Breast epithelium (tissue), 3 donors: Measurements from ENCODE around the gene MACROD2.

Experiments
- POLR2A ChIP-seq: fragments of 450-650 bp; IDR thresholded peaks from one replicate; pipeline ENCODE4 v1.6.1; 2016; ENCODE audit warnings: antibody characterized with exemption, mild to moderate bottlenecking, moderate library complexity
- TF ChIP-seq, protein P1 (sequence below), 3 donors: fragments of 450-650 bp; IDR thresholded peaks; one replicate each; pipeline ENCODE4 v1.5.1; 2016 to 2017; ENCODE audit warnings: antibody characterized with exemption in 3 of 3, mild to moderate bottlenecking in 3 of 3, moderate library complexity in 3 of 3

DNA sequence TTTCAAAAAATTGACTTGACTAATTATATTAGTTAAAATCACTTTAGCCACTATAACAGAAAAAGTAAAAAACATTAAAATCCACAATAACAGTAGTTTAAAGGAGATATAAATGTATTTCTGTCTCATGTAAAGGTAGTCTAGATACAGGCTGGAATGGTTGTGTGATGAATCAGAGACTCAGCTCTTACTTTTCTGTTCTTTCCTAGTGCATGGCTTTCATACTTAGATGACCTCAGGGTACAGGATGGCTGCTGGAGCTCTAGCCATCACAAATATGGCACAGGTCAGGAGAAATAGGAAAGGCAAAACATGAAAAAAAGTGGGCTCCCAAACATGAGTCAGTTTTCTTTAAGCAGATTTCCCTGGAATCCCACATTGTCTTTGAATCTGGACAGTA is 499.8 kb downstream of the MACROD2 start:
- TF ChIP-seq, protein P1, sequence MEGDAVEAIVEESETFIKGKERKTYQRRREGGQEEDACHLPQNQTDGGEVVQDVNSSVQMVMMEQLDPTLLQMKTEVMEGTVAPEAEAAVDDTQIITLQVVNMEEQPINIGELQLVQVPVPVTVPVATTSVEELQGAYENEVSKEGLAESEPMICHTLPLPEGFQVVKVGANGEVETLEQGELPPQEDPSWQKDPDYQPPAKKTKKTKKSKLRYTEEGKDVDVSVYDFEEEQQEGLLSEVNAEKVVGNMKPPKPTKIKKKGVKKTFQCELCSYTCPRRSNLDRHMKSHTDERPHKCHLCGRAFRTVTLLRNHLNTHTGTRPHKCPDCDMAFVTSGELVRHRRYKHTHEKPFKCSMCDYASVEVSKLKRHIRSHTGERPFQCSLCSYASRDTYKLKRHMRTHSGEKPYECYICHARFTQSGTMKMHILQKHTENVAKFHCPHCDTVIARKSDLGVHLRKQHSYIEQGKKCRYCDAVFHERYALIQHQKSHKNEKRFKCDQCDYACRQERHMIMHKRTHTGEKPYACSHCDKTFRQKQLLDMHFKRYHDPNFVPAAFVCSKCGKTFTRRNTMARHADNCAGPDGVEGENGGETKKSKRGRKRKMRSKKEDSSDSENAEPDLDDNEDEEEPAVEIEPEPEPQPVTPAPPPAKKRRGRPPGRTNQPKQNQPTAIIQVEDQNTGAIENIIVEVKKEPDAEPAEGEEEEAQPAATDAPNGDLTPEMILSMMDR (IDR thresholded peaks at IDR 0.05): no peak
- no peak for TF ChIP-seq POLR2A
